Colonic mucosa (tissue), 4 donors: ENCODE results near the gene MKI67. TPM values are rescaled to one million over a fixed set of nuclear protein-coding genes. Genes with fewer than 3 reads are reported as not detected.

Experiments
- DNase-seq: peaks from one replicate; pipeline ENCODE4 v3.0.0-alpha.2; 2020
- H3K27ac ChIP-seq: fragments of 200-600 bp; one replicate; pipeline ENCODE4 v1.8.0; 2021
- H3K27me3 ChIP-seq: fragments of 200-600 bp; one replicate; pipeline ENCODE4 v1.8.0; 2021
- H3K36me3 ChIP-seq: fragments of 200-600 bp; one replicate; pipeline ENCODE4 v1.8.0; 2021
- H3K4me1 ChIP-seq: fragments of 200-600 bp; one replicate; pipeline ENCODE4 v1.8.0; 2021; ENCODE audit warnings: mild to moderate bottlenecking
- H3K4me3 ChIP-seq: fragments of 200-600 bp; one replicate; pipeline ENCODE4 v1.8.0; 2021
- H3K9ac ChIP-seq, 2 donors: one replicate each; pipeline ENCODE4 v1.7.0; 2013; ENCODE audit warnings: control low read depth in 2 of 2, low read depth in 2 of 2, low read length in 2 of 2
- H3K9me3 ChIP-seq: fragments of 200-600 bp; one replicate; pipeline ENCODE4 v1.8.0; 2021
- intact Hi-C: fragments of 100-400 bp; cut with DNase I; formaldehyde crosslinking; loops from one replicate; pipeline ENCODE4 v1.14.1; 2022
- total RNA-seq, 2 donors: library from RNA; stranded (reverse); fragmentation: NEBNext Ultra II Directional in 1 of 2; extraction: Animal tissue kit (Norgen Biotek cat#: 25700) in 1 of 2; gene quantifications; one replicate each; pipeline ENCODE4 v1.2.1, GENCODE V29; 2021
- TF ChIP-seq, protein P1 (sequence below): fragments of 200-600 bp; IDR thresholded peaks from one replicate; pipeline ENCODE4 v1.8.0; 2022; ENCODE audit warnings: antibody characterized with exemption, mild to moderate bottlenecking
- donor health status: healthy.
- donor health status: DM: no; HTN: no; CAD: no.
- donor health status: DM: no; HTN: no; CAD: no.

Gene MKI67
- total RNA-seq, 2 donors from 2014 or later, result 40.2 to 148 TPM

GRCh38 chr10:128080231-128080630, 46.0 kb downstream of the MKI67 start:
- Histone ChIP-seq H3K9me3 (no peaks in the 10 kb centered on the region), H3K27me3 (no peaks in the 10 kb centered on the region), H3K4me3 (no peak overlapping the region), H3K4me1 (no peaks in the 10 kb centered on the region), H3K9ac (no peak overlapping the region), H3K27ac (no peak overlapping the region), H3K36me3 (no peaks in the 10 kb centered on the region)
- TF ChIP-seq, protein P1, sequence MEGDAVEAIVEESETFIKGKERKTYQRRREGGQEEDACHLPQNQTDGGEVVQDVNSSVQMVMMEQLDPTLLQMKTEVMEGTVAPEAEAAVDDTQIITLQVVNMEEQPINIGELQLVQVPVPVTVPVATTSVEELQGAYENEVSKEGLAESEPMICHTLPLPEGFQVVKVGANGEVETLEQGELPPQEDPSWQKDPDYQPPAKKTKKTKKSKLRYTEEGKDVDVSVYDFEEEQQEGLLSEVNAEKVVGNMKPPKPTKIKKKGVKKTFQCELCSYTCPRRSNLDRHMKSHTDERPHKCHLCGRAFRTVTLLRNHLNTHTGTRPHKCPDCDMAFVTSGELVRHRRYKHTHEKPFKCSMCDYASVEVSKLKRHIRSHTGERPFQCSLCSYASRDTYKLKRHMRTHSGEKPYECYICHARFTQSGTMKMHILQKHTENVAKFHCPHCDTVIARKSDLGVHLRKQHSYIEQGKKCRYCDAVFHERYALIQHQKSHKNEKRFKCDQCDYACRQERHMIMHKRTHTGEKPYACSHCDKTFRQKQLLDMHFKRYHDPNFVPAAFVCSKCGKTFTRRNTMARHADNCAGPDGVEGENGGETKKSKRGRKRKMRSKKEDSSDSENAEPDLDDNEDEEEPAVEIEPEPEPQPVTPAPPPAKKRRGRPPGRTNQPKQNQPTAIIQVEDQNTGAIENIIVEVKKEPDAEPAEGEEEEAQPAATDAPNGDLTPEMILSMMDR, result no peak
- no peak for DNase-seq
- intact Hi-C loops, result no loop called here

- Histone ChIP-seq H3K27me3 (no peaks in the 10 kb centered on the region), H3K9ac (no peak overlapping the region), H3K9me3 (no peaks in the 10 kb centered on the region), H3K4me1 (no peaks in the 10 kb centered on the region), H3K27ac (no peak overlapping the region), H3K4me3 (no peak overlapping the region), H3K36me3 (no peaks in the 10 kb centered on the region)
- intact Hi-C loops, result loop anchor here (5.0 kb wide), 1 partner anchor 69 kb away; no protein-coding TSS in a partner anchor
- TF ChIP-seq, protein P1, result peak; percentile 58
- DNase-seq, result peak; percentile 43
Observed at GRCh38 chr10:128078136-128078969, 47.9 kb downstream of the MKI67 start.

GRCh38 chr10:128077155-128077875, 48.9 kb downstream of the MKI67 start:
- Histone ChIP-seq H3K36me3 (no peaks in the 10 kb centered on the region), H3K4me3 (no peak overlapping the region), H3K9me3 (no peaks in the 10 kb centered on the region), H3K27ac (no peak overlapping the region), H3K9ac (no peak overlapping the region), H3K4me1 (no peaks in the 10 kb centered on the region), H3K27me3 (no peaks in the 10 kb centered on the region)
- intact Hi-C loops, result loop anchor here (5.0 kb wide), 1 partner anchor 70 kb away; no protein-coding TSS in a partner anchor
- TF ChIP-seq, protein P1, result no peak
- no peak for DNase-seq

GRCh38 chr10:128074589-128074988, 51.6 kb downstream of the MKI67 start:
- H3K4me1 ChIP-seq, result no peaks in the 10 kb centered on the region
- no peaks in the 10 kb centered on the region for H3K36me3 ChIP-seq
- no peak overlapping the region for H3K9ac ChIP-seq
- intact Hi-C loops, result loop anchor here (5.0 kb wide), 1 partner anchor 207 kb away; no protein-coding TSS in a partner anchor
- no peak for DNase-seq
- no peak overlapping the region for H3K27ac ChIP-seq
- H3K4me3 ChIP-seq, result no peak overlapping the region
- H3K27me3 ChIP-seq, result no peaks in the 10 kb centered on the region
- H3K9me3 ChIP-seq, result no peaks in the 10 kb centered on the region
- TF ChIP-seq, protein P1, result no peak

DNA sequence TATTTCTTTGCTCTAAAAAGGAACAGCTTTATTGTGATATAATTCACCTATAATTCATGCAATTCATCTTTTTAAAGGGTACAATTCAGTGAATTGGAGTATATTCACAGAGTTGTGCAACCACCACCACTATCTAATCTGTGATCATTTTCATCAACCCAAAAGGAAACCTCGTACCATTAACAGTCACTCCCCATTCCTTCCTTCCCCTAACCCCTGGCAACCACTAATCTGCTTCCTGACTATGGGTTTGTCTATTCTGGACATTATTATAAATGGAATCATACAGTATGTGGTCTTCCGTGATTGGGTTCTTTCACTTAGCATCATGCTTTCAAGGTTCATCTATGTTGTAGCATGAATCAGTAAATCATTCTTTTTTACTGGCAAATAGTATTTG, 52.3 kb downstream of the MKI67 start:
- intact Hi-C loops, result loop anchor here (5.0 kb wide), 1 partner anchor 207 kb away; no protein-coding TSS in a partner anchor
- Histone ChIP-seq H3K27me3 (no peaks in the 10 kb centered on the region), H3K36me3 (no peaks in the 10 kb centered on the region), H3K9me3 (no peaks in the 10 kb centered on the region), H3K4me3 (no peak overlapping the region), H3K9ac (no peak overlapping the region), H3K27ac (no peak overlapping the region), H3K4me1 (no peaks in the 10 kb centered on the region)
- no peak for DNase-seq
- TF ChIP-seq, protein P1, result no peak
